Measurements from ENCODE around the gene TEFM. TPM values are rescaled to one million over a fixed set of nuclear protein-coding genes. Genes with fewer than 3 reads are reported as not detected.

TEFM gene
- total RNA-seq, 1 experiment from 2014 or later, result 13.0 TPM

DNA sequence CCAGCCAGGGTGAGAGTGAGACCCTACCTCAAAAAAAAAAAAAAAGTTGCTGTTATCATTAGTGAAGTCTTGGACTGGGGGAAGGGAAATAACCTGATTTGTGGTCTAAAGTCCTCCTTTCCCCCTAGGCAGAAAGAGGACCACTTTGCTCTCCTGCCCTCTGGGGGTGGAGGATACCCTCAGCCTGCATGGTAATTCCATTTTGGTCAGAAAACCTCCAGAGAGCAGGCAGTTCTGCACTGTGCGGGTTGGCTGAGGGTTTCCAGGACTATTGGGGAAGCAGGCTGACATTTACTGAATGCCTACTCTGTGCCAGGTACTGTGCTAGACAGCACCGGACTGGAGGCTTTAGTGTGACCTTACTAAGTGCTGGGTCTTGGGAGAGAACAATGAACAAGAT, 18.3 kb upstream of the TEFM start:
- Histone ChIP-seq H3K27ac (ENCODE audit: low read length) (no peak overlapping the region), H3K36me3 (ENCODE audit: control insufficient read depth, insufficient read depth, low read length) (no peaks in the 10 kb centered on the region), H3K4me3 (ENCODE audit: low read depth in 2 of 2, low read length in 2 of 2) (no peak overlapping the region), H3K9me3 (ENCODE audit: control insufficient read depth, insufficient read depth, low read depth, low read length) (no peaks in the 10 kb centered on the region), H3K27me3 (ENCODE audit: control insufficient read depth, insufficient read depth, low read length) (peaks cover 9% of the 10 kb centered on the region), H3K4me1 (ENCODE audit: control insufficient read depth, insufficient read depth, low read length) (peaks cover 5% of the 10 kb centered on the region; the same call in 1 of the 2 replicates)
- intact Hi-C loops (cut with micrococcal nuclease; ENCODE audit: unreplicated experiment) (no loop called here), in situ Hi-C loops (cut with HindIII; ENCODE audit: low pct_unique_long_range_greater_than_20kb, low sequenced_read_pairs) (no loop called here)
- BruUV-seq (replicated peaks), result no TSS peak
- ChIA-PET CTCF (interaction anchor here (0.7 kb wide), 1 partner anchor 45 kb away, joined by 4 read pairs; no protein-coding TSS in a partner anchor), POLR2A (no interaction called here)
- ATAC-seq, result peak; percentile 5; the same call in 1 of the 2 replicates
- TF ChIP-seq SIN3A (IDR thresholded peaks at IDR 0.05; ENCODE audit: borderline replicate concordance, insufficient read depth, low read depth, low read length), result no peak
- TF ChIP-seq TCF7L2 (IDR thresholded peaks at IDR 0.05; ENCODE audit: low read depth, low read length), result no peak
- TF ChIP-seq, protein P1, sequence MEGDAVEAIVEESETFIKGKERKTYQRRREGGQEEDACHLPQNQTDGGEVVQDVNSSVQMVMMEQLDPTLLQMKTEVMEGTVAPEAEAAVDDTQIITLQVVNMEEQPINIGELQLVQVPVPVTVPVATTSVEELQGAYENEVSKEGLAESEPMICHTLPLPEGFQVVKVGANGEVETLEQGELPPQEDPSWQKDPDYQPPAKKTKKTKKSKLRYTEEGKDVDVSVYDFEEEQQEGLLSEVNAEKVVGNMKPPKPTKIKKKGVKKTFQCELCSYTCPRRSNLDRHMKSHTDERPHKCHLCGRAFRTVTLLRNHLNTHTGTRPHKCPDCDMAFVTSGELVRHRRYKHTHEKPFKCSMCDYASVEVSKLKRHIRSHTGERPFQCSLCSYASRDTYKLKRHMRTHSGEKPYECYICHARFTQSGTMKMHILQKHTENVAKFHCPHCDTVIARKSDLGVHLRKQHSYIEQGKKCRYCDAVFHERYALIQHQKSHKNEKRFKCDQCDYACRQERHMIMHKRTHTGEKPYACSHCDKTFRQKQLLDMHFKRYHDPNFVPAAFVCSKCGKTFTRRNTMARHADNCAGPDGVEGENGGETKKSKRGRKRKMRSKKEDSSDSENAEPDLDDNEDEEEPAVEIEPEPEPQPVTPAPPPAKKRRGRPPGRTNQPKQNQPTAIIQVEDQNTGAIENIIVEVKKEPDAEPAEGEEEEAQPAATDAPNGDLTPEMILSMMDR (IDR thresholded peaks at IDR 0.05), result no peak
- TF ChIP-seq, protein P2, sequence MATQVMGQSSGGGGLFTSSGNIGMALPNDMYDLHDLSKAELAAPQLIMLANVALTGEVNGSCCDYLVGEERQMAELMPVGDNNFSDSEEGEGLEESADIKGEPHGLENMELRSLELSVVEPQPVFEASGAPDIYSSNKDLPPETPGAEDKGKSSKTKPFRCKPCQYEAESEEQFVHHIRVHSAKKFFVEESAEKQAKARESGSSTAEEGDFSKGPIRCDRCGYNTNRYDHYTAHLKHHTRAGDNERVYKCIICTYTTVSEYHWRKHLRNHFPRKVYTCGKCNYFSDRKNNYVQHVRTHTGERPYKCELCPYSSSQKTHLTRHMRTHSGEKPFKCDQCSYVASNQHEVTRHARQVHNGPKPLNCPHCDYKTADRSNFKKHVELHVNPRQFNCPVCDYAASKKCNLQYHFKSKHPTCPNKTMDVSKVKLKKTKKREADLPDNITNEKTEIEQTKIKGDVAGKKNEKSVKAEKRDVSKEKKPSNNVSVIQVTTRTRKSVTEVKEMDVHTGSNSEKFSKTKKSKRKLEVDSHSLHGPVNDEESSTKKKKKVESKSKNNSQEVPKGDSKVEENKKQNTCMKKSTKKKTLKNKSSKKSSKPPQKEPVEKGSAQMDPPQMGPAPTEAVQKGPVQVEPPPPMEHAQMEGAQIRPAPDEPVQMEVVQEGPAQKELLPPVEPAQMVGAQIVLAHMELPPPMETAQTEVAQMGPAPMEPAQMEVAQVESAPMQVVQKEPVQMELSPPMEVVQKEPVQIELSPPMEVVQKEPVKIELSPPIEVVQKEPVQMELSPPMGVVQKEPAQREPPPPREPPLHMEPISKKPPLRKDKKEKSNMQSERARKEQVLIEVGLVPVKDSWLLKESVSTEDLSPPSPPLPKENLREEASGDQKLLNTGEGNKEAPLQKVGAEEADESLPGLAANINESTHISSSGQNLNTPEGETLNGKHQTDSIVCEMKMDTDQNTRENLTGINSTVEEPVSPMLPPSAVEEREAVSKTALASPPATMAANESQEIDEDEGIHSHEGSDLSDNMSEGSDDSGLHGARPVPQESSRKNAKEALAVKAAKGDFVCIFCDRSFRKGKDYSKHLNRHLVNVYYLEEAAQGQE (IDR thresholded peaks at IDR 0.05; ENCODE audit: insufficient read depth in 1 of 2, low read depth in 2 of 2, low read length in 1 of 2), result no peak
- no peak for TF ChIP-seq POLR2AphosphoS5 (IDR thresholded peaks at IDR 0.05; ENCODE audit: low read depth, low read length)
- DNase-seq (ENCODE audit: low read depth, low spot score), result no peak

DNA sequence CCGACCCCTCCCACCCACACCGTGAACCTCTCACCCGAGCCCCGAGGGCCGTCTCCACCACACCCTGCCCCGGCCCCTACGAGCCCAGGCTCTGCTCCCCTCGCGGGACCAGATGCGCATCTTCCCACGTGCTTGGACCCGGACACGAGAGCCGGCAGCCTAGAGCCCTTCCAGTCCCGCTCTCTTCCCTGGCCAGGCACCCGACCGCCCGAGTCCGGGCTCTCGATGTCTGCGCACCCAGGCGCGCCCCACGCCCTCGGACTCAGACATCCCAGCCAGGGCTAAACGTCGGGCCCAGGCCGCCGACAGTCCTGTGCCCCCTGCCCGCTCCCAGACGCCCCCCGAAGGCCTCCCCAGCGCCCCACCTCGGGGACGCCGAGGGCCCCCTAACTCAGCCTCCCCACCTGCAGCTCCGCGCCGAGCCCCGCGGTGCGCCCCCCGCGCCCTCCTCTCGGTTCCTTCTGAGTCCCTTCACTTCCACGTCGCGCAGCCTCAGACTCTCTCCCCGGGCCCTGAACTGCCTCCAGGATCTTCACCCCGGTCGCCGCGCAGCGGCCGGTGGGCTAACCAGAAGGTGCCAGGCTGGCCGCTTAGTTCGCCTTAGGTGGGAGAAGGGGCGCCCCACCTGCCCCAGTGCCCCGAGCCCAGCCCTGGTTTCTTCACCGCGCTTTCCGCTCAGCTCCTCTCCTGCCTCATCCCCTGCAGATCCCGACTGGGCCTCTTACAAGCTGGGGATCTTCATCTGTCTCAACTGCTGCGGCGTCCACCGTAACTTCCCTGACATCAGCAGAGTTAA, 16.4 kb upstream of the TEFM start:
- DNase-seq (ENCODE audit: low read depth, low spot score) (no peak), ATAC-seq (peak; percentile 59)
- in situ Hi-C loops (cut with HindIII; ENCODE audit: low pct_unique_long_range_greater_than_20kb, low sequenced_read_pairs) (no loop called here), intact Hi-C loops (cut with micrococcal nuclease; ENCODE audit: unreplicated experiment) (no loop called here)
- POLR2A ChIA-PET, result interaction anchor here (0.6 to 1.0 kb wide), 2 partner anchors 10 to 393 kb away, joined by 3 to 6 read pairs; no protein-coding TSS in a partner anchor
- no peaks in the 10 kb centered on the region for H3K36me3 ChIP-seq (ENCODE audit: control insufficient read depth, insufficient read depth, low read length)
- no peaks in the 10 kb centered on the region for H3K9me3 ChIP-seq (ENCODE audit: control insufficient read depth, insufficient read depth, low read depth, low read length)
- H3K4me1 ChIP-seq (ENCODE audit: control insufficient read depth, insufficient read depth, low read length), result peaks cover 5% of the 10 kb centered on the region; the same call in 1 of the 2 replicates
- peak overlapping the region; percentile 43 to 53 for H3K4me3 ChIP-seq (ENCODE audit: low read depth in 2 of 2, low read length in 2 of 2)
- no peak overlapping the region for H3K27ac ChIP-seq (ENCODE audit: low read length)
- no peak for TF ChIP-seq POLR2AphosphoS5 (IDR thresholded peaks at IDR 0.05; ENCODE audit: low read depth, low read length)
- TF ChIP-seq, protein P1 (IDR thresholded peaks at IDR 0.05), result no peak
- TF ChIP-seq, protein P2 (IDR thresholded peaks at IDR 0.05; ENCODE audit: insufficient read depth in 1 of 2, low read depth in 2 of 2, low read length in 1 of 2), result no peak
- no peak for TF ChIP-seq SIN3A (IDR thresholded peaks at IDR 0.05; ENCODE audit: borderline replicate concordance, insufficient read depth, low read depth, low read length)
- TF ChIP-seq TCF7L2 (IDR thresholded peaks at IDR 0.05; ENCODE audit: low read depth, low read length), result no peak
- CTCF ChIA-PET, result interaction anchor here (0.6 kb wide), 1 partner anchor 288 kb away, joined by 3 read pairs; no protein-coding TSS in a partner anchor
- H3K27me3 ChIP-seq (ENCODE audit: control insufficient read depth, insufficient read depth, low read length), result peaks cover 9% of the 10 kb centered on the region
- no TSS peak for BruUV-seq (replicated peaks)

Measured in Panc1 (cell line).